SK-N-DZ (cell line): ENCODE measurements around the gene RRAS2.
"Not testable (repeated sequence)": the region's sequence is repeated elsewhere in the genome, so short reads cannot be mapped to it uniquely, and the experiment has no call there.

ENCODE experiments used
- DNase-seq: peaks from one replicate; pipeline ENCODE4 v3.0.0-alpha.2; 2015; ENCODE audit warnings: low spot score

Gene RRAS2

GRCh38 chr11:14259186-14259784 is 99.7 kb downstream of the RRAS2 start:
- DNase-seq: no peak

GRCh38 chr11:14258221-14258935 is 100.6 kb downstream of the RRAS2 start:
- peak; percentile 40 for DNase-seq

- DNase-seq: no peak
These were observed 103.8 kb downstream of the RRAS2 start for GRCh38 chr11:14255238-14255534.

- no peak for DNase-seq
These were observed 104.3 kb downstream of the RRAS2 start for GRCh38 chr11:14254533-14255237.

GRCh38 chr11:14253840-14254239 is 105.1 kb downstream of the RRAS2 start:
- no peak for DNase-seq

- DNase-seq: no peak
These were observed 105.6 kb downstream of the RRAS2 start for GRCh38 chr11:14253421-14253820.

GRCh38 chr11:14252501-14252900 is 106.5 kb downstream of the RRAS2 start:
- DNase-seq: not testable (repeated sequence)

GRCh38 chr11:14251754-14252153 is 107.2 kb downstream of the RRAS2 start:
- no peak for DNase-seq

GRCh38 chr11:14249121-14249963 is 109.6 kb downstream of the RRAS2 start:
- DNase-seq: peak; percentile 64

GRCh38 chr11:14248580-14248981 is 110.4 kb downstream of the RRAS2 start:
- peak; percentile 27 for DNase-seq

- DNase-seq: no peak
These were observed 113.5 kb downstream of the RRAS2 start for GRCh38 chr11:14245444-14245843.

GRCh38 chr11:14244926-14245325 is 114.1 kb downstream of the RRAS2 start:
- DNase-seq: no peak

GRCh38 chr11:14242733-14243132 is 116.2 kb downstream of the RRAS2 start:
- no peak for DNase-seq

GRCh38 chr11:14242187-14242586 is 116.8 kb downstream of the RRAS2 start:
- no peak for DNase-seq

GRCh38 chr11:14240951-14241350 is 118.0 kb downstream of the RRAS2 start:
- DNase-seq: no peak

GRCh38 chr11:14240221-14240620 is 118.8 kb downstream of the RRAS2 start:
- DNase-seq: no peak

GRCh38 chr11:14237444-14237961 is 121.5 kb downstream of the RRAS2 start:
- no peak for DNase-seq

GRCh38 chr11:14235701-14236100 is 123.3 kb downstream of the RRAS2 start:
- DNase-seq: no peak

- no peak for DNase-seq
These were observed 124.5 kb downstream of the RRAS2 start for GRCh38 chr11:14234446-14234845.

GRCh38 chr11:14232652-14233051 is 126.3 kb downstream of the RRAS2 start:
- no peak for DNase-seq

GRCh38 chr11:14230407-14230806 is 128.6 kb downstream of the RRAS2 start:
- DNase-seq: no peak

GRCh38 chr11:14229472-14229871 is 129.5 kb downstream of the RRAS2 start:
- DNase-seq: no peak
